Raji (cell line): ENCODE results near the gene DDX1.

Experiments
- POLR2A ChIP-seq: IDR thresholded peaks from 2 replicates; pipeline ENCODE4 v1.6.1; 2011; ENCODE audit warnings: low read depth, low read length, control low read depth; ENCODE audit not compliant: insufficient read depth

Gene DDX1

GRCh38 chr2:15664273-15665066 lies 72.8 kb downstream of the DDX1 start:
- no peak for TF ChIP-seq POLR2A

- TF ChIP-seq POLR2A = no peak
Measured at GRCh38 chr2:15665067-15665942, 73.6 kb downstream of the DDX1 start.

- no peak for TF ChIP-seq POLR2A
Measured at GRCh38 chr2:15665943-15666460, 74.3 kb downstream of the DDX1 start.

DNA sequence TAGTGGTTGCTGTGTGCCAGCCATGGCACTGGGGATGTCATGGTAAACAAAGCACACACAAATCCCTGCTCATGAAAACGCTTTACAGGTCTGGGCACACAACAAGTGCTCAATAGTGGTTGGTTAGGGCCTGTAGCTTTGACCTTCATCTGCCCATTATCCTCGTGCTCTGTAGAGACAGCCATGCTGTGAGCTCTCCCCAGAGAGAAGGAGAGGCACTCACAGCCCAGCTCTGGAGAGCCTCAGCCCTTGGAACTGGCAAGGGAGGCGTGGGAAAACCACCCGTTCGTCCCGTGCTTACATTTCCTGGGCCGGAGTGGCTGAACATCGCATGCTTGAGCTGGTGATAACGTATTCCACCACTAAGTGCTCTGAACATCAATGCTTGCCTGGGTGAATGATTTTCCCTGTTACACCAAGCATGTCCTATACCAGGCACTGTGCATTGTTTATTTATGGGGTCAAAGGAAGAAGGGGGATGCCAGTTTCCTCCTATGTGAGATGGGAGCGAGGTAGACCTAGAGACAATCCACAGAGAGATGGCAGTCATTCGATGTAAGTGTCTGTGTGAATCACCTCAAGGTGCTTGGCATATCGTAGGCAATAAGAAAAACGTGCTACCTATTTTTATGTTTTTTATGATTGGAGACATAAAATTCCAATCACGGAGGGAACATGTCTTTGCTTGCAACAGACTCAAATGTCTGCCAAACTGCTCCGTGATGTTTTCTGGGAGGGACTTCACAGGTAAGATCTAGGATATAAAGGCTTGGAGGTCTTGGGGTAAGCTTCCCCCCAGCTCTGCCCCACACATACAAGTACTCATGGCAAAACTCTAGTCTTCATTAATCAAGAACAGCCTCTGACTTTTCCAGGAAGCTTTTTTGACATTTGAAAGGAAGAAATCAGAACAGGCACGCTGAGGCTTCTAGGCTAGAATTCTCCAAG lies 75.5 kb downstream of the DDX1 start:
- TF ChIP-seq POLR2A = no peak

DNA sequence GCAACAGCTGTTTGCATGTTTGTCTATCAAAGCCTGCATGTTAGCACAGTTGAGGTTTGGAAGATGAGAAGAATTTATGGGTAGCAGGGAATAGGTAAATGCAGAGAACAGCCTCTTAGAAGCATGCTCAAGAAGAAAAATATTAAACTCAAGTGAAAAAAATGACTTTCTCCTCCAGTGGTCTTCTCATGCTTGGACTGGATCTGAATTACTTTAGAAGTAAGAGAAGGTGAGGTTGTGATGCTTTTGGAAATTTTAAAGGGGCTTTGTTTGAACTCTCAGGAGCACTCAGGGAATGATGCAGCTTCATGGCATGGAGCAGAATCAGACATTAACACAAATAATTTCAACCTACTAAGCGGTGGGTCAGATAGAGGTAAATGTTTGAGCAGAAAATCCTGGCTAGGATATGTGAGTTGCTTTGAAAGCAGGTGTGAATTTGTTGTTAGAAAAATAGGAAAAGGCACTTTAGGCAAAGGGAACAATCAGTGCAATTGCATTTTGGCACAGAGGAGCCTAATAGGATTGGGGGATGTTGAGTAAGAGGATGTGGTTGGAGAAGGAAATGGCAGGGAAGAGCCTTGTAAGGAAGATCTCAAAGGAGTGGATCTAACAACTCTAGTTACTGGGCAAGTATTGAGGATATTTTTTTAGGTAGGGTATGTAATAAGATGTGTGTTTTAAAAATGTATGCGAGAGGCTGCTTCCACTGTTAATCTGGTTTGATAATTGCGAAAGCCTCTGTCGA lies 76.3 kb downstream of the DDX1 start:
- TF ChIP-seq POLR2A = no peak

GRCh38 chr2:15668611-15669305 lies 77.1 kb downstream of the DDX1 start:
- TF ChIP-seq POLR2A = no peak

GRCh38 chr2:15669375-15669910 lies 77.8 kb downstream of the DDX1 start:
- no peak for TF ChIP-seq POLR2A

DNA sequence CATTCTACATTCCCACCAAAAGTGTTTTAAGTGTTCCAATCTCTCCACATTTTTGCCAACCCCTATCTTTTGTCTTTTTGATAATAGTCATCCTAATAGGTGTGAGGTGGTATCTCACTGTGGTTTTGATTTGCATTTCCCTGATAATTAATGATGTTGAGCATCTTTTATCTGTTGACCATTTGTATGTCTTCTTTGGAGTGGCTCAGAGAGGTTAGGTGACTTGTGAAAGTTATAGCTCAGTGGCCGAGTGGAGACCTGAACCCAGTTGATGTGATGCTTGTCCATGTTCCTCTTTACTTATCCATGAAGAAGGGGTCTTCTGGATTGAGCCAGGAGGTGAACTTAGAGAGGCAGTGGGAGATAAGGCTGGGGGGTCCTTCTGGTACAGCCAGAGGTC lies 78.8 kb downstream of the DDX1 start:
- no peak for TF ChIP-seq POLR2A

DNA sequence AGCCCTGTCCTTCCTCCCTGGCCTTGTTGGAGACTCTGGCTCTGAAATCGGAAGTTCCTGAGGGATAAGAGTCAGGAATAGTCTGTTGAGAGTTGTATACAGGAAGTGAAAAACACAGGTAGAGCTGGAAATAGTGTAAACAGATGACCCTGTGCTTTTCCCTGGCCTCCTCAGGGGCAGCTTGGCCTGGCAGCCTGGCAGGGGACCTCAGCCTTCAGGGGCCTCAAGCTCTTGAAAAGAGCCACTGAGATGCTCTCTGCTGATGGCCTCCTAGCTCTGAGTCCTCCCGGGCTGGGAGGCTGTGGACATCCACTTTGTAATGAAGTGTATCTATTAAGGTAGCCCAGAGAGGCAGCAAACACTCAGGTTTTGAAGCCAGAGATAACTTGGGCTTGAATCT lies 79.3 kb downstream of the DDX1 start:
- no peak for TF ChIP-seq POLR2A

DNA sequence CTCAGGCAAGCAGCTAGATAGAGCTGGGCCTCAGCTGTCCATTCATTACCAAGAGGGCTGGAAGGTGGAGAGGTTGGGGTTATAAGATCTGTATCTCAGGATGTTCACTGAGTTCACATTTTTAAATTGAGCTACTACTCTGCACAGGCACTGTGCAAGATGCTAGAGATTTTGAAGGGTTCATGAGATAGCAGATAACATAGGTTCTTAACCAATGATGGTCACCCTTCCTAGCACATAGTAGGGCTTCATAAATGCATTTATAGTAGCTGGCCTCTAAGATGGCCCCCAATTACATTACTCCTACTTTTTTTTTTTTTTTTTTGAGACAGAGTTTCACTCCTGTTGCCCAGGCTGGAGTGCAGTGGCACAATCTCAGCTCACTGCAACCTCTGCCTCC lies 79.7 kb downstream of the DDX1 start:
- no peak for TF ChIP-seq POLR2A

- no peak for TF ChIP-seq POLR2A
Measured at GRCh38 chr2:15671842-15672815, 80.5 kb downstream of the DDX1 start.

DNA sequence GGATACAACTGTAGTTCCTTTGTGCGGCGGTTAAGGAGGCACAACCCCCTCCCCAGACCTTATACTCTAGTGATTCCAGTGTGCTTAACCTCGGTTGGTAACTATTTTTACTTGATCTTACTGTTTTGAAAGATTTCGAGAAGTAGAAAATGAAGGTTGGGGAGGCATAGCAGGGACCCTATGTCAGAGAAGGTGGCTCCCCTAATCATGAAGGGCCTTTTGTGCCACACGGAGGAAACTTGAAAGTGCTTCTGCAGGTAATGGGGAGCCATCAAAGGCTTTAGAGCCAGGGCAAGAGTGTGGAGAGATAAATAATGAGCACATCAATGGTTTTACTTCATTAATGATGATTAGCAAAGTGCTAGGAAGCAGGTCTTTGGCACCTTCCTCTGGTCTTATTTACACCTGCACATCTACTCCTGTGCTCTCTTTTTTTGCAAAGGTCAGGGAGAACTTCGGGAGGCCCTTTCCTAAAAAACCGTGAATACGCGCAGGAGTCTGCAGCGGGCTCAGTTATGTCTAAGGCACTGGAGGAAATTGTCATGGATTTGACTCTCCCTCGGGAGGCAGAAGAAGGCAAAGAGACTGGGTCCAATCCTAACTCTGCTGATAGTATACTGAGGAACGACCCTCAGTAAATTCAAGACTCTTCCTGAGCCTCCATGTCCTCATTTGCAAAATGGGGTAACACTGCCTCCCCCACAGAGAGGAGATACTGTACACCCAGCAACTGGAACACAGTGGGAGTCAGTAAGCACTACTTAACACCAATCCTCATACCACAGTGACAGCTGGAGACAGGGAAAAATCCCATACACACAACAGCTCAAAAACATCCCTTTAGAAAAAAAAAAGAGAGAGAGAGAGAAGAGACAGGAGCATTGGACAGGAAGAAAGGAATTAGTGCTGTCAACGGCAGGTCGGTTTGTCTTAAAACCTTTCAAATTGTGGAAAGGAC lies 81.6 kb downstream of the DDX1 start:
- no peak for TF ChIP-seq POLR2A
